ENCODE measurements around the gene ARSB. TPM values are rescaled to one million over a fixed set of nuclear protein-coding genes. Genes with fewer than 3 reads are reported as not detected.

ARSB gene
- total RNA-seq, 1 donor, result 38.4 TPM

DNA sequence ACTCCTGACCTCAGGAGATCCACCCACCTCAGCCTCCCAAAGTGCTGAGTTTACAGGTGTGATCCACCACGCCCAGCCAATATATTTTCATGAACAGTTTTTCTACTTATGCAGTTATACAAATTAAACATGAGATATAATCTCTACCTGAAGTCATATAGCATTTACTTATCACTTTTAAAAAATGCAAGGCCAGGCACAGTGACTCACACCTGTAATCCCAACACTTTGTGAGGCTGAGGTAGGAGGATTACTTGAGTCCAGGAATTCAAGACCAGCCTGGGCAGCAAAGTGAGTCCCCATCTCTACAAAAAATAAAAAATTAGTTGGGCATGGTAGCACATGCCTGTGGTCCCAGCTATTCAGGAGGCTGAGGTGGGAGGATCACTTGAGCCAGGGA is 171.8 kb downstream of the ARSB start:
- Histone ChIP-seq H2AFZ (ENCODE audit: low read length) (no peak overlapping the region), H3K4me2 (ENCODE audit: insufficient read depth, low read length) (no peak overlapping the region), H3K4me1 (ENCODE audit: insufficient read depth, low read length) (no peaks in the 10 kb centered on the region), H3K79me2 (ENCODE audit: insufficient read depth, low read length) (no peaks in the 10 kb centered on the region), H3K9me3 (ENCODE audit: low read depth, low read length) (no peaks in the 10 kb centered on the region), H3K27ac (ENCODE audit: low read depth, low read length) (no peak overlapping the region), H3K27me3 (ENCODE audit: insufficient read depth, low read length) (no peaks in the 10 kb centered on the region), H3K36me3 (ENCODE audit: insufficient read depth, low read length) (no peaks in the 10 kb centered on the region), H3K4me3 (ENCODE audit: insufficient read depth, low read length) (no peak overlapping the region), H4K20me1 (ENCODE audit: insufficient read depth, low read length) (no peaks in the 10 kb centered on the region)
- DNase-seq (ENCODE audit: insufficient read length, low spot score, missing footprints), result no peak
- TF ChIP-seq, protein P1, sequence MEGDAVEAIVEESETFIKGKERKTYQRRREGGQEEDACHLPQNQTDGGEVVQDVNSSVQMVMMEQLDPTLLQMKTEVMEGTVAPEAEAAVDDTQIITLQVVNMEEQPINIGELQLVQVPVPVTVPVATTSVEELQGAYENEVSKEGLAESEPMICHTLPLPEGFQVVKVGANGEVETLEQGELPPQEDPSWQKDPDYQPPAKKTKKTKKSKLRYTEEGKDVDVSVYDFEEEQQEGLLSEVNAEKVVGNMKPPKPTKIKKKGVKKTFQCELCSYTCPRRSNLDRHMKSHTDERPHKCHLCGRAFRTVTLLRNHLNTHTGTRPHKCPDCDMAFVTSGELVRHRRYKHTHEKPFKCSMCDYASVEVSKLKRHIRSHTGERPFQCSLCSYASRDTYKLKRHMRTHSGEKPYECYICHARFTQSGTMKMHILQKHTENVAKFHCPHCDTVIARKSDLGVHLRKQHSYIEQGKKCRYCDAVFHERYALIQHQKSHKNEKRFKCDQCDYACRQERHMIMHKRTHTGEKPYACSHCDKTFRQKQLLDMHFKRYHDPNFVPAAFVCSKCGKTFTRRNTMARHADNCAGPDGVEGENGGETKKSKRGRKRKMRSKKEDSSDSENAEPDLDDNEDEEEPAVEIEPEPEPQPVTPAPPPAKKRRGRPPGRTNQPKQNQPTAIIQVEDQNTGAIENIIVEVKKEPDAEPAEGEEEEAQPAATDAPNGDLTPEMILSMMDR (IDR thresholded peaks at IDR 0.05; ENCODE audit: extremely low read depth, low read depth, low read length), result no peak

DNA sequence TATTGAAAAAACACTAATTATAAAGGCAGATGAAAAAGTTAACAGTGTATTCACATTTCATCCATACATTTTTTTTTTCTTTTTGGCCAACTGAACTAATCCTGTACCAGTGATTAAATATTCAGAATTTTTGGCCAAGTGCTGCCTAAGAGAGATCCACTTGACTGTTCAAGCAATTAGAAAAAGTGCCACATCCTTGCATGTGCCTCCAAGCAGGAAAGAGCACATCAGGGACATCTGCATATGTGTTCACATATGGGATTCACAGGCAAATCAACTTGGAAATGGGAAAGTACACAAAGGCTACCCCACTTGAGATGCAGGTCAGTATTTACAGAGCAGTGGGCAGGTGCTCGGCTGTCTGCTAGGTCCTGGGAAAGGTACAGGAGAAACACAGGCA is 173.2 kb downstream of the ARSB start:
- Histone ChIP-seq H3K36me3 (ENCODE audit: insufficient read depth, low read length) (no peaks in the 10 kb centered on the region), H3K27ac (ENCODE audit: low read depth, low read length) (no peak overlapping the region), H3K4me2 (ENCODE audit: insufficient read depth, low read length) (no peak overlapping the region), H3K4me1 (ENCODE audit: insufficient read depth, low read length) (peaks cover 6% of the 10 kb centered on the region), H3K79me2 (ENCODE audit: insufficient read depth, low read length) (no peaks in the 10 kb centered on the region), H3K9me3 (ENCODE audit: low read depth, low read length) (no peaks in the 10 kb centered on the region), H3K4me3 (ENCODE audit: insufficient read depth, low read length) (no peak overlapping the region), H3K27me3 (ENCODE audit: insufficient read depth, low read length) (no peaks in the 10 kb centered on the region), H4K20me1 (ENCODE audit: insufficient read depth, low read length) (no peaks in the 10 kb centered on the region), H2AFZ (ENCODE audit: low read length) (no peak overlapping the region)
- TF ChIP-seq, protein P1 (IDR thresholded peaks at IDR 0.05; ENCODE audit: extremely low read depth, low read depth, low read length), result no peak
- no peak for DNase-seq (ENCODE audit: insufficient read length, low spot score, missing footprints)

DNA sequence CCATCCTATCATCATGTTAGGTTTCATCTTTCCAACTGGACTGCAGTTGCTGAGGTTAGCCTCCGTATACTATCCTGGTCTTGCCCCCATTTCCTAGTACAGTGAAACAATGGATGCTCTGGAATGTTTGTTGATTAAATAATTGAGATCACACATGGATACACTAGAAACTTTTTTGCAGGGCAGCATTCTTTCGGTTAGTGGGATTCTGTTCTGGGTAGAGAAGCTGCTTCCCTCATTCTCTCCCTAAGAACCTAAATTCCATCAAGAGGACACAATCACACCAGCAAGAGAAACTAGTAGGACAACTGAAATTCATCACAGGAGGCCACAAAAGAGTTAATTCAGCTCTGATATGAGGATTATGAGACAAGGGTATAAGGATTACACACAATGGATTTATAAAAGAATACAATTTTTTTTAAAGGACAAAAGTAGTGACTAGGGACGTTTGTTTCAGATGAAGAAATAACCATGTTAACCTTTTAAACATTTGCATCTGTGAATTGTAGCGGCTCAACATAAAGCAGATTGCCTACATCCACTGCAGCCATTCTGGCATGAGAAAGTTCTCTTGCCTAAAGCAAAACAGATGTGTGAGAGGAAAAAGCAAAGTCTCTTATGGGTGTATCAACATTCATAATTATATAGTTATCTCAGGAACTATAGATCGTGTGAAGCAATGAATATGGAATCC is 173.8 kb downstream of the ARSB start:
- no peaks in the 10 kb centered on the region for H3K9me3 ChIP-seq (ENCODE audit: low read depth, low read length)
- no peak for DNase-seq (ENCODE audit: insufficient read length, low spot score, missing footprints)
- H3K4me3 ChIP-seq (ENCODE audit: insufficient read depth, low read length), result no peak overlapping the region
- TF ChIP-seq, protein P1 (IDR thresholded peaks at IDR 0.05; ENCODE audit: extremely low read depth, low read depth, low read length), result no peak
- H3K27me3 ChIP-seq (ENCODE audit: insufficient read depth, low read length), result no peaks in the 10 kb centered on the region
- H3K36me3 ChIP-seq (ENCODE audit: insufficient read depth, low read length), result no peaks in the 10 kb centered on the region
- no peak overlapping the region for H3K4me2 ChIP-seq (ENCODE audit: insufficient read depth, low read length)
- no peak overlapping the region for H2AFZ ChIP-seq (ENCODE audit: low read length)
- no peaks in the 10 kb centered on the region for H3K79me2 ChIP-seq (ENCODE audit: insufficient read depth, low read length)
- H4K20me1 ChIP-seq (ENCODE audit: insufficient read depth, low read length), result no peaks in the 10 kb centered on the region
- peaks cover 12% of the 10 kb centered on the region for H3K4me1 ChIP-seq (ENCODE audit: insufficient read depth, low read length)
- no peak overlapping the region for H3K27ac ChIP-seq (ENCODE audit: low read depth, low read length)

DNA sequence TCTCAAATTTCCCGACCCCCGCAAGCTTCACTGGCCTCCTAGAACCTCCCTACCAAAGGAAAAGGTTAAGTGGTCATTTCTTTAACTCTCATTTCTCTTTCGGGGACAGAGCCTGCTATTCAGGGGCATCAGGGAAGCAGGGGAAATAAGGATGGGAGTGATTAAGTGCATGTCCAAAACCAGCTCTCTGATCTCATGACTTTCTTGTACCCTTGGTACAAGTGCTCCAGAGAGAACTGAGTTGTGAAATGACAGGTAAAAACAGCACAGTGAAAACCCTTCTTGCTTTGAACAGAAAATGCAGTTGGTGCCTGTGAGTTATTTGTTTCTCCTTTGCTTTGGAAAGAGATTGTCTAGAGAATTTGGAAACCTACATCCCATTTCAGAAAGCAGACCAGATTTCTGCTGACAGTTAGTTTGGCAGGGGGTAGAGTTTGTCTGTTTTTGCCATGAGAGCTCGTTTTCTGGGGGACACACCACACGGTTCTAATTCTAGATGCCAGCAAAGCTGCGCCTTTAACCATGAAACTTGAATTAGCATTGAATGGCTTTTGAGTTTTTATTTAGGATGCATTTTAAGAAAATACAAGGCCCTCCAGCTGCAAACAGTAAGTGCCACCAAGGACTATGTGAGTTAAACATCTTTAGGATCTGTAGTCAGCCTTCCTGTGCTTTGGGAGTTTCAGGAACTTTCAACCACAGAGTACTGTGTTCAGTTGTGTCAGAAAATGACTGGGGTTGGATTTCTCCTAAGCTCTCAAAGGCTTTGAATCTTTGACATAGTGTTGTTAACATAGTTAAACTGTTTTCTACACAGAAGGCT is 174.8 kb downstream of the ARSB start:
- Histone ChIP-seq H2AFZ (ENCODE audit: low read length) (no peak overlapping the region), H4K20me1 (ENCODE audit: insufficient read depth, low read length) (no peaks in the 10 kb centered on the region)
- TF ChIP-seq, protein P1 (IDR thresholded peaks at IDR 0.05; ENCODE audit: extremely low read depth, low read depth, low read length), result no peak

More for the DNA sequence above, 174.8 kb downstream of the ARSB start:
- H3K27ac ChIP-seq (ENCODE audit: low read depth, low read length), result no peak overlapping the region
- H3K9me3 ChIP-seq (ENCODE audit: low read depth, low read length), result no peaks in the 10 kb centered on the region
- no peak overlapping the region for H3K4me2 ChIP-seq (ENCODE audit: insufficient read depth, low read length)
- DNase-seq (ENCODE audit: insufficient read length, low spot score, missing footprints), result no peak
- H3K4me3 ChIP-seq (ENCODE audit: insufficient read depth, low read length), result no peak overlapping the region
- H3K4me1 ChIP-seq (ENCODE audit: insufficient read depth, low read length), result peaks cover 19% of the 10 kb centered on the region
- no peaks in the 10 kb centered on the region for H3K27me3 ChIP-seq (ENCODE audit: insufficient read depth, low read length)
- no peaks in the 10 kb centered on the region for H3K79me2 ChIP-seq (ENCODE audit: insufficient read depth, low read length)
- H3K36me3 ChIP-seq (ENCODE audit: insufficient read depth, low read length), result no peaks in the 10 kb centered on the region
